HG03045 (cell line): ENCODE results near the gene BCKDK.
"Not testable (repeated sequence)": the region's sequence is repeated elsewhere in the genome, so short reads cannot be mapped to it uniquely, and the experiment has no call there.

Source experiments
- ATAC-seq: cut with Tn5 transposase; IDR thresholded peaks from one replicate; pipeline ENCODE4 v1.9.1; 2021; ENCODE audit warnings: mild to moderate bottlenecking, moderate library complexity; ENCODE audit not compliant: unreplicated experiment

The BCKDK gene

DNA sequence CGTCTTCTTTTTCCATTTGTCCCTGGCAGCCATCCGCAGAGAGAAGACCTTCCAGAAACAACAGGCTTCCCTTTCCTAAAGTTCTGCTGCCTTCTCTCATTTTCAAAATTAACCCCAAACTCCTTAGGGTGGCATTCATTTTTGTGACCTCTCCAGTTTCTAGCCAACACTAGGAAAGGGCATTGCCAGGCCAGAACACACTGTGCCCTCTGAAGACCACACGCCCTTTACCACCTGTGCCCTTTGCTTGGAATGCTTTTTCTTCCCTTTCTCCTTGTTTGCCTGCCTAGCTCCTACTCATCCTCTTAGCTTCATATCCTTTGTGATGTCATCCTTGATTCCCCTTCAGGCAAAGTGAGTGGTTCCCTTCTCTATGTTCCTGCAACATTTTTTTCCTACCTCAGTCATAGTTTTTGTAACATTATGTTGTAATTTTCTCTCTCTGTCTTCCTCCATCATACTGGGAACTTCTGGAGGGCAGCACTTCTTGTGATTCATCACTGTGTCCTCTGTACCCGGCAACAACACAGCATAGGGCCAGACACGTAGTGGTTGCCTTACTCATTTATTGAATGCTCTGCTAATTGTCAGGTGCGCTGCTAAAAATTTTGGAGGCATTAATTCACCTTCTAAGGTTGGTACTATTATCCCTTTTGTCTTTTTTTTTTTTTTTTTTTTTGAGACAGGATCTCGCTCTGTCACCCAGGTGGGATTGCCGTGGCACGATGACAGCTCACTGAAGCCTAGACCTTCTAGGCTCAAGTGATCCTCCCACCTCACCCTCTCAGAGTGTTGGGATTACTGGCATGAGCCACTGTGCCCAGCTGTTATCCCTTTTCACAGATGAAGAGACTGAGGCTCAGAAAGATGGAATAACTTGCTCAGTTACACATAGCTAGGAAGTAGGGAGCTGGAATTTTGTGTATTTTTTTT is 10.3 kb downstream of the BCKDK start:
- ATAC-seq, result no peak

DNA sequence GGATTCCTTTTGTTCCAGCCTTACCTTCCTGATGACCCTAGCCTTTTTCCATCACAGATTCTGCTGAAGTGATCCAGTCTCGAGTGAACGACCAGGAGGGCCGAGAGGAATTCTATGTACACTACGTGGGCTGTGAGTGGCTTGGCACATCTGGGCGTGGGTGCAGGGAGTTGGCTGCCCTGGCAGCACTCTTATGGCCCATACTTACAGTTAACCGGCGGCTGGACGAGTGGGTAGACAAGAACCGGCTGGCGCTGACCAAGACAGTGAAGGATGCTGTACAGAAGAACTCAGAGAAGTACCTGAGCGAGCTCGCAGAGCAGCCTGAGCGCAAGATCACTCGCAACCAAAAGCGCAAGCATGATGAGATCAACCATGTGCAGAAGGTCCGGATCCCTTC is 11.9 kb downstream of the BCKDK start:
- ATAC-seq, result no peak

DNA sequence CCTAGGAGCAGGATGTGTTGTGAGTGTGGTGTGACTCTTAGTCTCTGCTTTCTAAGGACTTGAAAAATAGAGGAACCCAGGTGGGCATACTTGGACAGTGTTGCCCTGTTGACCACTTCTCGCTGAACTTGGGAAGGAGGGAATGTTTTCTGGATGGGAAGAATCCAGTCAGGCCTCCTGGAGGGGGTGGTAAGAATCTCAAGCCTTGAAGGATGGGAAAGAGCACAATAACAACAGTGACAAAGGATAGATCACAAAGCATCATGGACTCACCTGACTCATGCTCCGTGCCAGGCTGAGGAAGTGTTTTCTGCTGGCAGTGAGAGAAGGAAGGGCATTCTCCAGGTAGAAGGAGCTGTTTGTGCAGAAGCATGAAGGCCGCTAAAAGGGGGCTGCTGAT is 17.7 kb downstream of the BCKDK start:
- no peak for ATAC-seq

DNA sequence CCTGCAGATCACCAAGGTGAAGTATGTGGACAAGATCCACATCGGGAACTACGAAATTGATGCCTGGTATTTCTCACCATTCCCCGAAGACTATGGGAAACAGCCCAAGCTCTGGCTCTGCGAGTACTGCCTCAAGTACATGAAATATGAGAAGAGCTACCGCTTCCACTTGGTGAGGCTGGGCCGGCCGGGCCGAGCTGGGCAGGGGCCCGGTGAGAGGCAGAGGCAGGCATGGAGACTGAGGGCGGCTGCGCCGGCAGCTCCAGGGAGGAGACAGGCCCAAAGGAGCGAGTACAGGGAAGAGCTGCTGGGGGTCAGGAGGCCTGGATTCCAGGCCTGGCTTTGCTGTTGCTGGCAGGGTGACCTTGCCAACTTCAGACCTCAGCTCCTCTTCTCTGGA is 19.0 kb downstream of the BCKDK start:
- ATAC-seq, result no peak

DNA sequence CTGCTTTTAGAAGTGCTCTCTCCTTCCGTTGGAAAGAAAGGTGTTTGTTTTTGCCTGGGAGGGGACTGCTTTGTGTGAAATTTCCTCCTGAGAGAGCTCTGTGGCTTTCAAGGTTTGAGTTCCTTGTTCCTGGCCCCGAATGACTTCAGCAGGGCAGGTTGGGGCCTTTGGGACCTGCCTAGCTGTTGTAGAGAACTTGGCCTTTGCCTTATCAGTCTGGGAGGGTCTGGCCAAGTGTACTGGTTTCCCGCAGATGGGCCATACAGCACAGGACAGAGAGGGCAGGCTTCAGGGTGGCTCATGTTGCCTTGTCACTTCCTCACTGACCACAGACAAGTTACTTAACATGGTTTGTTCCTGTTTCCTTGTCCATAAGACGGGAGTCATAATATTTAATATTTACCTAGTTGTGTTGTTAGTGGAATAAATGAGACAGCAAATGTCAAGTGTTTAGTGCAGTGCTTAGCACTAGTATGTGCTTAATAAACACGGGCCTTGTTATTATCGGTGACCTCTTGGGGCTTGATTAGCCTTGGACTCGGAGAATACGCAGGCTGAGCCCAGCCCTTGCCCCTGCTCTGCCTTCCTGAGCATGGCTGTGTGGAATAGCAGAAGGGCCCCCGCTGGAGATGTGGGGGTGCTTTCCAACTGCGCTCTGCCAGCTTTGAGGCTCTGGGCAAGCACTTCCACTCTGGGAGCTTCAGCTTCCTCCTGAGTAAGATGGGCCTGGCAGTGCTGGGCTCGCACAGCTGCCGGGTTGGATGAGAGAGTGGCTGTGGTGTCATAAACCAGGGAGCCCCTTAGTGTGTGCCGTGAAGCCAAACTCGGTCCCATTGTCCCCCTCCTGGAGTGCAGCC is 20.8 kb downstream of the BCKDK start:
- ATAC-seq, result no peak

DNA sequence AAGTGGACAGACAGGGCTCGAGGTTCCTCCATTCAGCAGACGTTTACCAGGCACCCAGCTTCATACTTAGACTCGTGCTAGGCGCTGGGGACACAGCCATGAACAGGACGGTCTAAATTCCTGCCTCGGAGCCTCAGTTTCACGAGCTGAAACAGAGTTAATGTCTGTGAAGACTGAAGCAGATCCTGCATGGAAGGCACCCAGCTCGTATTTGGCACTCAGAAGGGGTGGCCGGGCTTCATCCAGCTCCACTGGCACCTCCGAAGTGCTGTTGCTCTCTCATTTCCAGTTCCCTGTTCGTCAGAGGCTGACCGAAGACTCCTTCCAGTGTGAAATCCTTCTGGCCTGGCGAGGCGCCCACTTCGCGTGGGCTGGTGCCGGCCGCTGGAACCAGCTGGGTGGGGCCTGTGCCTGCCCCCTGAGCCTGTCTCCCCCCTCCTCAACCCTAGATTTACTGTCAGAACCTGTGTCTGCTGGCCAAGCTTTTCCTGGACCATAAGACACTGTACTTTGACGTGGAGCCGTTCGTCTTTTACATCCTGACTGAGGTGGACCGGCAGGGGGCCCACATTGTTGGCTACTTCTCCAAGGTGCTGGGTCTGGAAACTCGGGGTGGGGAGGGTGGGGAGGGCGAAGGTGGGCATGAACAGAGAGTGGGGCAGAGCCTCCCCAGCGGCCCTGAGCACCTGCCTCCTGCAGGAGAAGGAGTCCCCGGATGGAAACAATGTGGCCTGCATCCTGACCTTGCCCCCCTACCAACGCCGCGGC is 21.6 kb downstream of the BCKDK start:
- no peak for ATAC-seq

DNA sequence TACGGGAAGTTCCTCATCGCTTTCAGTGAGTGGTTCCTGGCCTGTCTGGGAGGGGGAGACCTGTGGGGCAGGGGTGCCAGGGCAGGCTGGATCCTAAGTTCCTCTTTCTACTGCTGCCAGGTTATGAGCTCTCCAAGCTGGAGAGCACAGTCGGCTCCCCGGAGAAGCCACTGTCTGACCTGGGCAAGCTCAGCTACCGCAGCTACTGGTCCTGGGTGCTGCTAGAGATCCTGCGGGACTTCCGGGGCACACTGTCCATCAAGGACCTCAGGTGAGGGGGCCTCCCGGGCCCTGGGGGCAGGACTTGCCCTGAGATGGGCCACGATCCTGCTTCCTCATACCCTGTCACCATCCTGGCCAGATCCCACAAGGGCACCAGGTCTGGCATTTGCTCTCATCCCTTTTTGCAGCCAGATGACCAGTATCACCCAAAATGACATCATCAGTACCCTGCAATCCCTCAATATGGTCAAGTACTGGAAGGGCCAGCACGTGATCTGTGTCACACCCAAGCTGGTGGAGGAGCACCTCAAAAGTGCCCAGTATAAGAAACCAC is 22.2 kb downstream of the BCKDK start:
- ATAC-seq, result no peak

DNA sequence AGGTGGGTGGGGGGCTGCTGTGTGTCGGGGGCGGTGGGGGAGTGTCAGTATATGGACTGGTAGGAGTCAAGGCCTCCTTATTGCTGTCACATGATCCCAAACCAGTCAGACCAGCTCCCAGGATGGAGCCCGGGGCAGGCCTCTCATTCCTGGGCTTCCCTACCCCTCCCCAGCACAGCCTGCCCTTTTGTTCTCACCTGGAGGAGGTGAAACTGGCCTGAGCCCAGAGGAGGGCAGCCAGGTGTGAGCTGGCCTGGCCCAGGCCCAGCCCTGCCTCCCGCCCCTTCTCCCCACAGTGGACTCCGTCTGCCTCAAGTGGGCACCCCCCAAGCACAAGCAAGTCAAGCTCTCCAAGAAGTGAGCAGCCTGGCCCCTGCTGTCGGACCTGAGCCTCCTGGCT is 22.7 kb downstream of the BCKDK start:
- no peak for ATAC-seq

DNA sequence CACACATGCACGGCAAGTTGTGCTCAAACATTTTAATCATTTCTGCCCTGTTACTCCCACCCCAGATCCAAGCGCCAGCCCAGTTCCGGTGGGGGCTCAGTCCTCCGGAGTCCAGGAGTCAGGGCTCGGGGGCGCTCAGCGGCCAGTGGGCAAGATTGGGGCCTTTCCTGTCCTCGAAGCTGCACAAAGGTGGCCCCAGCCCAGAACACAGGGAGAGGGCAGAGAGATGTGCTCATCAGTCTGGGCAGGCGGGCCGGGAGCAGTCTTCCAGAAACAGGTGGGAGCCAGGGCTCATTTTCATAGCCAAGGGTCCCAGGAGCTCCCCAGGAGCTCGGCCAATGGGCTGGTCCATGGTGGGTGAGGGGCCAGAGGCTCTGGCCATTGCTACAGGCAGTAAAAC is 23.2 kb downstream of the BCKDK start:
- no peak for ATAC-seq

DNA sequence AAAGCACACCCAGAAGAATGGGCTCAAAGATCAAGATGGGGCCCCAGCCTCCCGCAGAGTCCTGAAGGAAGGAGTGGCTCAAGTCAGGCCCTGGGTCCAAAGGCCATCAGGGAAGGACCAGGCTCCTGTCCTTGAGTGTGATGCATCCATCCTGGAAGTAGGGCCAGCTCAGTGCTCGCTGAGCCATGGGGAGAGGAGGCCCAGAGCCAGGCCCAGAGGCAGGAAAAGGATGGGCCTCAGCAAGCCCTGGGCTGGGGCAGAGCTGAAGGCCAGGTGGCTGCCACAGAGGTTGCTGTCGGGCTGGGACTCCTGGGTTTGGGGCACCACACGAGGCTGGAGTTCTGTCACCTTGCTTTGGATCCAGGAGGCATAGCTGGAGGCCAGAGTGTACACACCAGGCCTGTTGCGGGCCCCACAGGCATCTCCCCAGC is 23.7 kb downstream of the BCKDK start:
- no peak for ATAC-seq

DNA sequence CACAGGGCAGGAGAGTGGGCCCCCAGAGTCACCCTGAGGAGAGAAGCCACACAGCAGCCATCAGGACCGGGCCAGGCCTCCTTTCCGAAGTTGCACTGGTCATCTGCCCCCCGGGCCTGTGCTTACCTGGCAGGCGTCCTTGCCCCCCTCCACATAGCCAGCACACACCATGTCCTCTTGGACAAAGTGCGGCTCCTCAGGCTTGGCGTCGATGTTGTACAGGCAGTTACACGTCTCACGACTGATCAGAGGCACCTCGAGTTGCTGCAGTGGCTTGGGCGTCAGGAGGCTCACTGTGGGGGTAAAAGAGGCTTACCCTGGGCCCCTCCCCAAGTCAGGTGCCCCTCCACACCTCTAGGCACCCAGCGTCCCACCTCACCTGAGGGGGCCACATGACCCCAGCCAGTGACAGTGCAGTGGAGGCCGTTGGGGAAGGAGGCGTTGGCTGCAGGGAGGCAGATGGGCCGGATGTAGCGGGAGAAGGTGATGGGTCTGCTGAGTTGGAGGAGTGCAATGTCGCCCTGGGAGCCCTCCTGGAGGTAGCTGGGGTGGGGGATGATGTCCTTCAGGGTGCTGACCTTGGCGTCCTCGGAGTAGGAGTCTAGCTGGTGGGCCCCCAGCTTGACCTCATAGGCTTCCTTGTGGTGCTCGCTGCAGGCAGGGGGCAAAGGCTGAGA is 24.3 kb downstream of the BCKDK start:
- ATAC-seq, result no peak

DNA sequence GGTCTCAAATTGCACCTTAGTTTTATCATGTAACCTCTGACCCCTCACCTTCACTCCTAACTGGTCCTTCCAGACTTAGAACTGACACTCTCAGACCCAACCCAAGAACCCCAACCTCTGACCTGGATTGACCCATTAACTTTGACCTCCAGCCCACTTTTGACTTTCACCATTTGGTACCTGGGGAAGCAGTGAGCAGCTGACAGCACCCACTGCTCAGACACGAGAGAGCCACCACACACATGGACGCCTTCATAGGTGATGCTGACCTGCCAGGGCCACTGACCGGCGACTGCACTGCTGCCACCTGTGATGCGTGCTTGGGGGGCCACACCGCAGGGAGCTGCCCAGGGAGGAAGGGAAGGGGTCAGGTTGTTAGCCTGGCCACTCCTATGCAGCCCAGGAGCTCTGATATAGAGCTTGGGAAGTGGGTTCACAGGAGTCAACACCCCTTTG is 24.9 kb downstream of the BCKDK start:
- ATAC-seq, result no peak

DNA sequence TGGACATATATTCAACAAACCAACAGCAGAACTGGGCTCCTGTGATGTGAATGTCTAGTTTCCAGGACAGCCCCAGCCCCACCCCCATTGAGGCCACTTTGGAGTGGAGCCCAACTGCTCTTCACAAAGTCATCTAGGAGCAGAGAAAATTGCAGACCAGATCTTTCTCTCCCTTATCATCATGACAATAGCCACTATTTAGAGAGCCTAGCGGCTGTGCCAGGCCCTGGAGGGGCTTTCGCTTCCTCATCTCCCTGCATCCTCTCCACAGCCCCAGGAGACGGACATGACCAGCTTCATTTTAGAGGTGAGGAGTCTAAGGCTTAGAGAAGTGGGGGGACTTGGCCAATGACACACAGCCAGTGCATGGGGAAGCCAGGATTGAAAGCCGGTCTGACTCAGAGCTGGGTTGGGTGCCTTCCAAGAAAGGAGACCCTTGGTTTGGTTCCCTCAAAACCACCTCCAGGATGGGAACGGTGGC is 25.9 kb downstream of the BCKDK start:
- no peak for ATAC-seq

DNA sequence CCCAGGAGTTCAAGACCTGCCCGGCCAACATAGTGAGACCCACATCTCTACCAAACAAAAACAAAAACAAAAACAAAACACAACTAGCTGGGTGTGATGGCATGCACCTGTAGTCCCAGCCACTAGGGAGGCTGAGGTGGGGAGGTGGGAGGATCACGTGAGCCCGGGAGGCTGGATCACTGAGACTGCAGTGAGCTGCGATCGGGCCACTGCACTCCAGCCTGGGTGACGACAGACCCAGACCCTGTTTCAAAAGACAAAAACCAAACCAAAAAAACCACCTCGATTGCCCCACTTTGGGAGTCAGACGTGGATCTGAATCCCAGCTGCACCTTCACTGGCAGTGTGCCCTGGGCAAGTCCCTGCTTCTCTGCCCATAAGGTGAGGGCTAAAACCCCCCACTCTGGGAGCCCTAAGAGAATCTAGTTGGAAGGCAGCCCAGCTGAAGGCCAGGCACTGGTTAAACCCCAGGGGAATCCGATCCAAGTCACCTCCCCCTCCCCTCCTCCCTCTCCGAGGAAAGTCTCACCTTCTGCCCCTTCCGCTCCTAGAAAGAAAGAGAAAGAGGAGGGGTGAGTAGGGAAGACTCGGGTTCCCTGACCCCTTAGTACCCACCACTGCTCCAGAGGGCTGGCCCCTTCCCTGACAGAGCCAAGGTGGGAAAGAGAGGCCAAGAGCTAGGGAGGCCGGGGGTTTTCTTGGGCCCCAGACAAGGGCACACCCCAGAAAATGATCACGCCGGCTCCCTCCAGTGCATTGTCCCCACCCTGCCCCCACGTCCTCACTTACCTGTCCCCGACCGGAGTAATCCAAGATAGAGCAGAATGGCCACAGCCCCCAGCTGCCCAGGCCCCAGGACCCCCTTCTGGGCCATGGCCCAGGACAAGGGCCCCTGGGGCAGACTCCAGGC is 26.7 kb downstream of the BCKDK start:
- no peak for ATAC-seq

DNA sequence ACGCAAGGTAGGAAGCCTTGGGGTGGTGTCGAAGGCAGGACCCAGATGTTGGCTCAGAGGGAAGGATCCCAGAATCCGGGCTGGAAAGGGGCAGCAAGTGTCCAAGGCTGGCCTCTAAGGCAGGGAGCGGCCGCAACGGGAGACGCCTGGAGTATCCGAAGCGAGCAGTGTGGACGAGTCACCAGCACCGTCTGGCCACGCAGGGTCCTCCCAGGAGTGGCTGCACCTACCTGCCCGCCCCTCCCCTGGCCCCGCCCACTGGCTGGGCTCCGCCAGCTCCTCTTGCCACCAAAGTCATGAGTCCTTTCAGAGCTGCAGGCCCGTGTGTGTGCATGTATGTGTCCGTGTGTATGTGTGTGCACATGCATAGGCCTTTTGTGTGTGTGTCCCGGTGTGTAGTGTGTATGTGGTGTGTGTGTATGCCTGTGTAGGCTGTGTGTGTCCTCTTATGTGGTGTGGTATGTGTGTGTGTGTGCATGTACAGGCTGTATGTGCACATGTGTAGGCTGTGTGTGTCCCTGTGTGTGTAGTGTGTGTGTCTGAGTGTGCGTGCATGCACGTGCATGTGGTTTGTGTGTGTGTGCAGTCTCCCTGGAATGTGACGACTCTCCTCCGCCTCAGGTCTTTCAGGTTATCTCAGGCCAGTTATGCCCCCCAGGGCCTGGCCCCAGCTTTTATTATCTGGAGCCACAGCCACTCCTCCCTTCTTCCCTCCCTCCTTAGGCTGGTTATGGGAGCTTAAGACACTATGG is 27.5 kb downstream of the BCKDK start, which contains the start of gene PRSS8:
Gene PRSS8 (minus strand): TSS at position 193 of the 752 bp plus-strand sequence. CDS start 229 bp downstream, outside the sequence.
- ATAC-seq, result no peak

DNA sequence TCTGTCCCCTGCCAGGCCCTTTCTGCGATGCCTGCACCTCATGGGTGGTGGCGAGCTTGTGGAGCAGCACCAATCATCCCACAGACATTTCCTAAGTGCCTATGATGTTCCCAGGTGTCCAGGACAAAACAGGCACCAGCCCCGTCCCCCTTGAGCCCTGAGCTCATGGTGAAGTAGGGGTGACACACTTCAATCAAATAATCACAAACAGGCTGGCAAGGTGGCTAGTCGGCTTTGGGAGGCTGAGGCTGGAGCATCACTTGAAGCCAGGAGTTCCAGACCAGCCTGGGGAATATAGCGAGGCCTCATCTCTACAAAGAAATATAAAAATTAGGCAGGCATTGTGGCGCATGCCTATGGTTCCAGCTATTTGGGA is 28.1 kb downstream of the BCKDK start:
- ATAC-seq, result no peak

DNA sequence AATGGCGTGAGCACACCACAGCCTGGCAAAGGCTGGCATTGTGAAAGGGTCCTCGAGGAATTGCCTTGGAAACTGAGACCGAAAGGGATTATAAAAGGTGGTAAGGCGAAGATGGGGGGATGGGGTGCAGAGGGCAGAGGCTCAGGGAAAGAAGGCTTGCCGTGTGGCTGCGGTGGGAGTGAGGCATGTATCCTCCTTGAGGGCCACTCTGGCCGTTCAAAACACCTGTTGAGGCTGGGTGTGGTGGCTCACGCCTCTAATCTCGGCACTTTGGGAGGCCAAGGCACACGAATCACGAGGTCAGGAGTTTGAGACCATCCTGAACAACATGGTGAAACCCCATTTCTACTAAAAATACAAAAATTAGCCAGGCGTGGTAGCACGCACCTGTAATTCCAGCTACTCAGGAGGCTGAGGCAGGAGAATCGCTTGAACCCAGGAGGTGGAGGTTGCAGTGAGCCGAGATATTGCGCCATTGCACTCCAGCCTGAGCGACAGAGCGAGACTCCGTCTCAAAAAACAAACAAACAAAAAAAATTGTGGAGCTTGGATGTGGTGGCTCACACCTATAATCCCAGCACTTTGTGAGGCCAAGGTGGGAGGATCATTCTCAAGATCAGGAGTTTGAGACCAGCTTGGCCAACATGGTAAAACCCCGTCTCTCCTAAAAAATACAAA is 28.8 kb downstream of the BCKDK start:
- not testable (repeated sequence) for ATAC-seq
